ENCODE data around the gene IMMP2L.

- TF ChIP-seq, protein P1, sequence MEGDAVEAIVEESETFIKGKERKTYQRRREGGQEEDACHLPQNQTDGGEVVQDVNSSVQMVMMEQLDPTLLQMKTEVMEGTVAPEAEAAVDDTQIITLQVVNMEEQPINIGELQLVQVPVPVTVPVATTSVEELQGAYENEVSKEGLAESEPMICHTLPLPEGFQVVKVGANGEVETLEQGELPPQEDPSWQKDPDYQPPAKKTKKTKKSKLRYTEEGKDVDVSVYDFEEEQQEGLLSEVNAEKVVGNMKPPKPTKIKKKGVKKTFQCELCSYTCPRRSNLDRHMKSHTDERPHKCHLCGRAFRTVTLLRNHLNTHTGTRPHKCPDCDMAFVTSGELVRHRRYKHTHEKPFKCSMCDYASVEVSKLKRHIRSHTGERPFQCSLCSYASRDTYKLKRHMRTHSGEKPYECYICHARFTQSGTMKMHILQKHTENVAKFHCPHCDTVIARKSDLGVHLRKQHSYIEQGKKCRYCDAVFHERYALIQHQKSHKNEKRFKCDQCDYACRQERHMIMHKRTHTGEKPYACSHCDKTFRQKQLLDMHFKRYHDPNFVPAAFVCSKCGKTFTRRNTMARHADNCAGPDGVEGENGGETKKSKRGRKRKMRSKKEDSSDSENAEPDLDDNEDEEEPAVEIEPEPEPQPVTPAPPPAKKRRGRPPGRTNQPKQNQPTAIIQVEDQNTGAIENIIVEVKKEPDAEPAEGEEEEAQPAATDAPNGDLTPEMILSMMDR (conservative IDR thresholded peaks at IDR 0.05; ENCODE audit: low read depth, low read length), result no peak
- TF ChIP-seq EZH2 (IDR thresholded peaks at IDR 0.05; ENCODE audit: low read length, unreplicated experiment), result no peak
- no peak for TF ChIP-seq EZH2phosphoT487 (IDR thresholded peaks at IDR 0.05; ENCODE audit: borderline replicate concordance, low read length)
Observed at GRCh38 chr7:111424768-111425167, 137.5 kb downstream of the IMMP2L start.
